ENCODE data around the gene PDZD2.

PDZD2 gene

GRCh38 chr5:31664566-31664965 lies 25.6 kb downstream of the PDZD2 start:
- Histone ChIP-seq H3F3A (ENCODE audit: insufficient read depth, low read length) (no peaks in the 10 kb centered on the region), H3K36me3 (replicated peaks; ENCODE audit: insufficient read depth, low read length) (no peaks in the 10 kb centered on the region), H3K4me1 (ENCODE audit: low read length) (no peaks in the 10 kb centered on the region), H3K9ac (ENCODE audit: low read length) (no peak overlapping the region), H3K9me3 (replicated peaks; ENCODE audit: insufficient read depth, low read length) (no peaks in the 10 kb centered on the region), H4K20me1 (ENCODE audit: insufficient read depth, low read length) (no peaks in the 10 kb centered on the region), H3K27me3 (replicated peaks; ENCODE audit: insufficient read depth, low read length) (no peaks in the 10 kb centered on the region), H3K4me3 (ENCODE audit: low read length) (no peak overlapping the region), H3K79me2 (ENCODE audit: low read length) (no peaks in the 10 kb centered on the region), H2AFZ (ENCODE audit: low read length) (no peak overlapping the region), H3K4me2 (ENCODE audit: low read depth, low read length) (no peak overlapping the region), H3K27ac (ENCODE audit: low read length) (no peak overlapping the region), H3K9me2 (replicated peaks; ENCODE audit: insufficient read depth, low read length) (no peaks in the 10 kb centered on the region)
- peak; percentile 13 for DNase-seq
- TF ChIP-seq EZH2phosphoT487 (IDR thresholded peaks at IDR 0.05; ENCODE audit: low read length) (no peak), CTCF (IDR thresholded peaks at IDR 0.05; ENCODE audit: low read length) (peak; percentile 20), EZH2 (optimal IDR thresholded peaks at IDR 0.05; ENCODE audit: low read depth, low read length) (no peak)

GRCh38 chr5:31671339-31671741 lies 32.4 kb downstream of the PDZD2 start:
- Histone ChIP-seq H3K4me1 (ENCODE audit: low read length) (no peaks in the 10 kb centered on the region), H3K79me2 (ENCODE audit: low read length) (no peaks in the 10 kb centered on the region), H3K4me3 (ENCODE audit: low read length) (no peak overlapping the region), H3K27ac (ENCODE audit: low read length) (no peak overlapping the region), H3K9me2 (replicated peaks; ENCODE audit: insufficient read depth, low read length) (no peaks in the 10 kb centered on the region), H3F3A (ENCODE audit: insufficient read depth, low read length) (no peaks in the 10 kb centered on the region), H3K36me3 (replicated peaks; ENCODE audit: insufficient read depth, low read length) (no peaks in the 10 kb centered on the region), H3K27me3 (replicated peaks; ENCODE audit: insufficient read depth, low read length) (no peaks in the 10 kb centered on the region), H3K4me2 (ENCODE audit: low read depth, low read length) (no peak overlapping the region), H2AFZ (ENCODE audit: low read length) (no peak overlapping the region), H4K20me1 (ENCODE audit: insufficient read depth, low read length) (no peaks in the 10 kb centered on the region), H3K9me3 (replicated peaks; ENCODE audit: insufficient read depth, low read length) (no peaks in the 10 kb centered on the region), H3K9ac (ENCODE audit: low read length) (no peak overlapping the region)
- TF ChIP-seq CTCF (IDR thresholded peaks at IDR 0.05; ENCODE audit: low read length) (no peak), EZH2 (optimal IDR thresholded peaks at IDR 0.05; ENCODE audit: low read depth, low read length) (no peak), EZH2phosphoT487 (IDR thresholded peaks at IDR 0.05; ENCODE audit: low read length) (no peak)
- no peak for DNase-seq

- DNase-seq, result no peak
- Histone ChIP-seq H3K4me1 (ENCODE audit: low read length) (no peaks in the 10 kb centered on the region), H3F3A (ENCODE audit: insufficient read depth, low read length) (no peaks in the 10 kb centered on the region), H3K9me2 (replicated peaks; ENCODE audit: insufficient read depth, low read length) (no peaks in the 10 kb centered on the region), H2AFZ (ENCODE audit: low read length) (no peak overlapping the region), H3K36me3 (replicated peaks; ENCODE audit: insufficient read depth, low read length) (no peaks in the 10 kb centered on the region), H3K79me2 (ENCODE audit: low read length) (no peaks in the 10 kb centered on the region), H3K4me3 (ENCODE audit: low read length) (no peak overlapping the region), H3K4me2 (ENCODE audit: low read depth, low read length) (no peak overlapping the region), H3K9me3 (replicated peaks; ENCODE audit: insufficient read depth, low read length) (no peaks in the 10 kb centered on the region), H3K27me3 (replicated peaks; ENCODE audit: insufficient read depth, low read length) (no peaks in the 10 kb centered on the region), H4K20me1 (ENCODE audit: insufficient read depth, low read length) (no peaks in the 10 kb centered on the region), H3K9ac (ENCODE audit: low read length) (no peak overlapping the region), H3K27ac (ENCODE audit: low read length) (no peak overlapping the region)
- TF ChIP-seq EZH2phosphoT487 (IDR thresholded peaks at IDR 0.05; ENCODE audit: low read length), result no peak
- no peak for TF ChIP-seq EZH2 (optimal IDR thresholded peaks at IDR 0.05; ENCODE audit: low read depth, low read length)
- no peak for TF ChIP-seq CTCF (IDR thresholded peaks at IDR 0.05; ENCODE audit: low read length)
Measured at GRCh38 chr5:31674371-31674951, 35.5 kb downstream of the PDZD2 start.

Data from MM.1S (cell line).